Measurements from ENCODE around the gene DERA.

GRCh38 chr12:16021676-16022075, 110.5 kb downstream of the DERA start:
- TF ChIP-seq CTCF (IDR thresholded peaks at IDR 0.05; ENCODE audit: insufficient read depth, low read length, poor library complexity, severe bottlenecking): no peak
- no peak for TF ChIP-seq EZH2phosphoT487 (conservative IDR thresholded peaks at IDR 0.05; ENCODE audit: low read length)

Measured in SU-DHL-6 (cell line).